Panc1 (cell line): ENCODE data around the gene OR51V1. TPM values are rescaled to one million over a fixed set of nuclear protein-coding genes. Genes with fewer than 3 reads are reported as not detected.

Experiments used
- ATAC-seq: fragments of 200-7000 bp; cut with Tn5 transposase; 2 replicates; pipeline ENCODE4 v1.9.1; 2020; ENCODE audit warnings: mild to moderate bottlenecking, moderate library complexity
- BruUV-seq: library from RNA; stranded (reverse); fragments of 400-500 nt; replicated peaks from 2 replicates; lab custom pipeline; 2021; lab: Mats Ljungman, UMichigan
- CTCF ChIA-PET: fragments of 300-600 bp; sonication (Branson Sonifier 250); formaldehyde crosslinking; loops from one replicate; lab custom pipeline; 2022; ENCODE audit warnings: antibody characterized with exemption; lab: Charles Lee
- POLR2A ChIA-PET: fragments of 300-600 bp; sonication (Branson Sonifier 250); formaldehyde crosslinking; loops from one replicate; lab custom pipeline; 2022; ENCODE audit warnings: antibody characterized with exemption; lab: Charles Lee
- DNase-seq: peaks from one replicate; pipeline ENCODE4 v3.0.0-alpha.2; 2010; ENCODE audit warnings: low read depth, low spot score
- H3K27ac ChIP-seq: 2 replicates; pipeline ENCODE4 v1.5.1; 2011; ENCODE audit warnings: mild to moderate bottlenecking, low read length, inconsistent platforms
- H3K27me3 ChIP-seq: fragments of 200-500 bp; sonication (Bioruptor generic); 2 replicates; pipeline ENCODE4 v1.6.0; 2014; ENCODE audit warnings: low read length, inconsistent platforms; ENCODE audit not compliant: control insufficient read depth, insufficient read depth
- H3K36me3 ChIP-seq: fragments of 200-500 bp; sonication (Bioruptor generic); 2 replicates; pipeline ENCODE4 v1.5.1; 2014; ENCODE audit warnings: inconsistent platforms, mild to moderate bottlenecking, low read length, moderate library complexity; ENCODE audit not compliant: control insufficient read depth, insufficient read depth
- H3K4me1 ChIP-seq: 2 replicates; pipeline ENCODE4 v1.5.1; 2011; ENCODE audit warnings: inconsistent platforms, mild to moderate bottlenecking, low read length, moderate library complexity; ENCODE audit not compliant: control insufficient read depth, insufficient read depth
- H3K4me3 ChIP-seq, 2 experiments: 2 replicates each; pipeline ENCODE4 v1.5.1; 2011 to 2012; ENCODE audit warnings: low read depth in 2 of 2, low read length in 2 of 2, mild to moderate bottlenecking in 2 of 2, inconsistent platforms in 1 of 2, moderate library complexity in 1 of 2
- H3K9me3 ChIP-seq: fragments of 200-500 bp; sonication (Bioruptor generic); 2 replicates; pipeline ENCODE4 v1.5.1; 2014; ENCODE audit warnings: low read depth, mild to moderate bottlenecking, inconsistent platforms, low read length, moderate library complexity; ENCODE audit not compliant: control insufficient read depth, insufficient read depth
- POLR2AphosphoS5 ChIP-seq: IDR thresholded peaks from 2 replicates; pipeline ENCODE4 v1.6.1; 2012; ENCODE audit warnings: mild to moderate bottlenecking, low read depth, low read length, moderate library complexity
- REST ChIP-seq, 2 experiments: IDR thresholded peaks; 2 replicates each; pipeline ENCODE4 v1.6.1; 2011 to 2012; ENCODE audit warnings: low read depth in 2 of 2, control low read depth in 1 of 2, low read length in 1 of 2, mild to moderate bottlenecking in 1 of 2, moderate library complexity in 1 of 2; ENCODE audit not compliant: insufficient read depth in 1 of 2
- SIN3A ChIP-seq: IDR thresholded peaks from 2 replicates; pipeline ENCODE4 v1.6.1; 2012; ENCODE audit warnings: low read depth, mild to moderate bottlenecking, low read length, moderate library complexity, borderline replicate concordance; ENCODE audit not compliant: insufficient read depth
- TCF7L2 ChIP-seq: IDR thresholded peaks from 2 replicates; pipeline ENCODE4 v1.6.1; 2011; ENCODE audit warnings: mild to moderate bottlenecking, low read depth, low read length, inconsistent platforms
- in situ Hi-C: cut with HindIII; loops from 2 replicates; pipeline ENCODE4 v1.10.0; 2016; ENCODE audit warnings: low sequenced_read_pairs, low pct_unique_long_range_greater_than_20kb
- intact Hi-C: fragments of 100-400 bp; cut with micrococcal nuclease; formaldehyde crosslinking; loops from one replicate; pipeline ENCODE4 v1.10.0; 2022; ENCODE audit not compliant: unreplicated experiment
- total RNA-seq: library from RNA; stranded (reverse); gene quantifications from one replicate; pipeline ENCODE4 v1.2.1, GENCODE V29; 2021; ENCODE audit not compliant: unreplicated experiment
- TF ChIP-seq, protein P1 (sequence below): fragments of 450-650 bp; IDR thresholded peaks from 2 replicates; pipeline ENCODE4 v1.5.1; 2017; ENCODE audit warnings: mild to moderate bottlenecking

The OR51V1 gene
- total RNA-seq, 1 experiment from 2014 or later = not detected

GRCh38 chr11:5245155-5245554 is 44.7 kb upstream of the OR51V1 start:
- no peaks in the 10 kb centered on the region for H3K4me1 ChIP-seq
- H3K9me3 ChIP-seq = no peaks in the 10 kb centered on the region
- ChIA-PET POLR2A (no interaction called here), CTCF (no interaction called here)
- BruUV-seq = no TSS peak
- peaks cover 2% of the 10 kb centered on the region; the same call in 1 of the 2 replicates for H3K27me3 ChIP-seq
- in situ Hi-C loops = no loop called here
- no peak for DNase-seq
- intact Hi-C loops = no loop called here
- TF ChIP-seq REST (IDR thresholded peaks at IDR 0.05; ENCODE audit: insufficient read depth in 1 of 2, low read depth in 2 of 2, low read length in 1 of 2) = no peak
- no peak for TF ChIP-seq TCF7L2
- TF ChIP-seq POLR2AphosphoS5 = no peak
- TF ChIP-seq SIN3A = no peak
- TF ChIP-seq, protein P1, sequence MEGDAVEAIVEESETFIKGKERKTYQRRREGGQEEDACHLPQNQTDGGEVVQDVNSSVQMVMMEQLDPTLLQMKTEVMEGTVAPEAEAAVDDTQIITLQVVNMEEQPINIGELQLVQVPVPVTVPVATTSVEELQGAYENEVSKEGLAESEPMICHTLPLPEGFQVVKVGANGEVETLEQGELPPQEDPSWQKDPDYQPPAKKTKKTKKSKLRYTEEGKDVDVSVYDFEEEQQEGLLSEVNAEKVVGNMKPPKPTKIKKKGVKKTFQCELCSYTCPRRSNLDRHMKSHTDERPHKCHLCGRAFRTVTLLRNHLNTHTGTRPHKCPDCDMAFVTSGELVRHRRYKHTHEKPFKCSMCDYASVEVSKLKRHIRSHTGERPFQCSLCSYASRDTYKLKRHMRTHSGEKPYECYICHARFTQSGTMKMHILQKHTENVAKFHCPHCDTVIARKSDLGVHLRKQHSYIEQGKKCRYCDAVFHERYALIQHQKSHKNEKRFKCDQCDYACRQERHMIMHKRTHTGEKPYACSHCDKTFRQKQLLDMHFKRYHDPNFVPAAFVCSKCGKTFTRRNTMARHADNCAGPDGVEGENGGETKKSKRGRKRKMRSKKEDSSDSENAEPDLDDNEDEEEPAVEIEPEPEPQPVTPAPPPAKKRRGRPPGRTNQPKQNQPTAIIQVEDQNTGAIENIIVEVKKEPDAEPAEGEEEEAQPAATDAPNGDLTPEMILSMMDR = no peak
- no peak overlapping the region for H3K27ac ChIP-seq
- no peak overlapping the region for H3K4me3 ChIP-seq
- no peak for ATAC-seq
- no peaks in the 10 kb centered on the region for H3K36me3 ChIP-seq

DNA sequence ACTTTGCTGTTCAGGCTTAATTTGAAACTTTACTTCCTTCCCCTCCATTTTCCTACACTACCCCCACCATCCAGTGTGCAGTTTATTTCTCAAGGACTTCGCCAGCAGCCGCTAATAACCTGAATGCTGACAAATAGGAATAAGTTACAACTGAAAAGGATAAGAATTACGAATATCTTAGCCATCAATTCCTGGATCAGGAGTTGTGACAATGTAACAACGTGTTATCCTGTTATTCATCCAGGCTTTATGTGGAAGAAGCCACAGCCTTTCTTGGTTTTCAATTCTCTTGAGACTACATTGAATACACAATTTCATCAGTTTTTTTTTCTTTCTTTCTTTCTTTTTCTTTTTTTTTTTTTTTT is 43.3 kb upstream of the OR51V1 start:
- BruUV-seq = no TSS peak
- POLR2A ChIA-PET = no interaction called here
- no peaks in the 10 kb centered on the region for H3K4me1 ChIP-seq
- in situ Hi-C loops (no loop called here), intact Hi-C loops (no loop called here)
- no peak overlapping the region for H3K4me3 ChIP-seq
- ATAC-seq (no peak), DNase-seq (no peak)
- CTCF ChIA-PET = no interaction called here
- TF ChIP-seq REST (IDR thresholded peaks at IDR 0.05; ENCODE audit: insufficient read depth in 1 of 2, low read depth in 2 of 2, low read length in 1 of 2) (no peak), SIN3A (no peak), POLR2AphosphoS5 (no peak), TCF7L2 (no peak)
- TF ChIP-seq, protein P1 = no peak
- H3K36me3 ChIP-seq = no peaks in the 10 kb centered on the region
- no peak overlapping the region for H3K27ac ChIP-seq
- no peaks in the 10 kb centered on the region for H3K9me3 ChIP-seq
- H3K27me3 ChIP-seq = peaks cover 4% of the 10 kb centered on the region; the same call in 1 of the 2 replicates
